Keratinocyte (primary cell): ENCODE data around the gene METTL26. TPM values are rescaled to one million over a fixed set of nuclear protein-coding genes. Genes with fewer than 3 reads are reported as not detected.

Experiments
- DNase-seq: peaks from one replicate; pipeline ENCODE4 v3.0.0-alpha.2; 2011; ENCODE audit warnings: low read depth, missing footprints, low spot score
- FAIRE-seq: peaks from 2 replicates; lab custom pipeline; 2011; peaks lifted over from hg19 to GRCh38; lab: Jason Lieb, UNC
- H2AFZ ChIP-seq: 2 replicates; pipeline ENCODE4 v1.6.0; 2012; ENCODE audit warnings: low read length, control low read depth, inconsistent platforms; ENCODE audit not compliant: control insufficient read depth
- H3K27ac ChIP-seq: 2 replicates; pipeline ENCODE4 v1.5.1; 2011; ENCODE audit warnings: low read length; ENCODE audit not compliant: control insufficient read depth, insufficient read depth
- H3K27me3 ChIP-seq: 3 replicates; pipeline ENCODE4 v1.6.0; 2011; ENCODE audit warnings: low read length; ENCODE audit not compliant: control insufficient read depth, insufficient read depth; ENCODE audit errors: extremely low read depth
- H3K36me3 ChIP-seq, 2 experiments: 2 replicates in 1 of 2; 3 replicates in 1 of 2; pipeline ENCODE4 v1.5.1; 2011; ENCODE audit warnings: low read length in 2 of 2, mild to moderate bottlenecking in 1 of 2; ENCODE audit not compliant: control insufficient read depth in 2 of 2, insufficient read depth in 2 of 2; ENCODE audit errors: extremely low read depth in 1 of 2
- H3K4me1 ChIP-seq: 3 replicates; pipeline ENCODE4 v1.5.1; 2011; ENCODE audit warnings: low read length; ENCODE audit not compliant: control insufficient read depth, insufficient read depth; ENCODE audit errors: extremely low read depth
- H3K4me2 ChIP-seq: 3 replicates; pipeline ENCODE4 v1.6.0; 2011; ENCODE audit warnings: low read depth, low read length; ENCODE audit not compliant: control insufficient read depth, insufficient read depth; ENCODE audit errors: extremely low read depth
- H3K4me3 ChIP-seq, 3 experiments: fragments of 200-600 bp in 1 of 3; sonication (generic) in 1 of 3; 2 replicates in 2 of 3; 3 replicates in 1 of 3; pipeline ENCODE4 v1.5.1; 2011 to 2016; ENCODE audit warnings: low read length in 3 of 3, mild to moderate bottlenecking in 3 of 3, control low read depth in 2 of 3, inconsistent platforms in 1 of 3, low read depth in 1 of 3, mixed read lengths in 1 of 3, mixed run types in 1 of 3, moderate library complexity in 1 of 3; ENCODE audit not compliant: control insufficient read depth in 2 of 3, insufficient read depth in 2 of 3; ENCODE audit errors: extremely low read depth in 1 of 3
- H3K79me2 ChIP-seq: 2 replicates; pipeline ENCODE4 v1.6.0; 2012; ENCODE audit warnings: low read length; ENCODE audit not compliant: control insufficient read depth, insufficient read depth
- H3K9ac ChIP-seq: 3 replicates; pipeline ENCODE4 v1.6.0; 2011; ENCODE audit warnings: low read length; ENCODE audit not compliant: control insufficient read depth, insufficient read depth; ENCODE audit errors: extremely low read depth
- H3K9me1 ChIP-seq: 3 replicates; pipeline ENCODE4 v1.6.0; 2011; ENCODE audit warnings: low read length; ENCODE audit not compliant: control insufficient read depth, insufficient read depth; ENCODE audit errors: extremely low read depth
- H3K9me3 ChIP-seq: 2 replicates; pipeline ENCODE4 v1.5.1; 2012; ENCODE audit warnings: low read depth, low read length; ENCODE audit not compliant: control insufficient read depth
- H4K20me1 ChIP-seq: 3 replicates; pipeline ENCODE4 v1.6.0; 2011; ENCODE audit warnings: low read length; ENCODE audit not compliant: control insufficient read depth, insufficient read depth; ENCODE audit errors: extremely low read depth
- CTCF ChIP-seq, 3 experiments: IDR thresholded peaks in 1 of 3; conservative IDR thresholded peaks in 1 of 3; optimal IDR thresholded peaks in 1 of 3; 2 replicates in 2 of 3; 3 replicates in 1 of 3; pipeline versions ENCODE3 to v1.5.1; 2011; ENCODE audit warnings: low read length in 3 of 3, mild to moderate bottlenecking in 3 of 3, moderate library complexity in 2 of 3, control low read depth in 1 of 3, inconsistent platforms in 1 of 3; ENCODE audit not compliant: insufficient read depth in 2 of 3; ENCODE audit errors: extremely low read depth in 1 of 3
- EZH2 ChIP-seq: IDR thresholded peaks from one replicate; pipeline ENCODE4 v1.6.1; 2012; ENCODE audit warnings: inconsistent platforms, mild to moderate bottlenecking, low read length, moderate library complexity
- dilution Hi-C: fragments of 300-500 bp; cut with MboI; formaldehyde crosslinking; loops from one replicate; pipeline ENCODE4 v1.7.0; 2020; ENCODE audit warnings: low sequenced_read_pairs; ENCODE audit not compliant: extremely low pct_ligation_motif_present
- polyA plus RNA-seq, 5 experiments: library from polyadenylated mRNA; depleted of rRNA in 3 of 5; stranded (reverse) in 3 of 5; stranded (forward) in 1 of 5; unstranded in 1 of 5; fragments of >200 nt; gene quantifications; 1 replicate in 1 of 5; 2 replicates in 3 of 5; 3 replicates in 1 of 5; pipeline versions ENCODE4 v1.2.1 to v1.2.3, GENCODE V29; 2011 to 2012; ENCODE audit warnings: missing spikeins in 2 of 5, low read depth in 1 of 5, low replicate concordance in 1 of 5

Gene METTL26
- polyA plus RNA-seq, 1 donor (not counting 4 experiments of a cell fraction or from before 2014, with no cell fraction given): 46.9 TPM

GRCh38 chr16:628321-629061 lies 7.6 kb downstream of the METTL26 start:
- Histone ChIP-seq H3K79me2 (no peaks in the 10 kb centered on the region), H3K27me3 (no peaks in the 10 kb centered on the region), H3K4me1 (peaks cover 12% of the 10 kb centered on the region), H4K20me1 (no peaks in the 10 kb centered on the region), H3K9ac (no peak overlapping the region), H3K9me3 (no peaks in the 10 kb centered on the region), H3K4me3 (no peak overlapping the region), H3K9me1 (no peaks in the 10 kb centered on the region), H2AFZ (no peak overlapping the region), H3K4me2 (no peak overlapping the region), H3K27ac (no peak overlapping the region), H3K36me3 (peaks cover 3 to 6% of the 10 kb centered on the region in 2 experiments)
- dilution Hi-C loops: no loop called here
- FAIRE-seq (no peak), DNase-seq (no peak)
- no peak for TF ChIP-seq EZH2
- TF ChIP-seq CTCF (optimal IDR thresholded peaks at IDR 0.05 in 1 of 3, IDR thresholded peaks at IDR 0.05 in 1 of 3, conservative IDR thresholded peaks at IDR 0.05 in 1 of 3; ENCODE audit: extremely low read depth in 1 of 3, insufficient read depth in 2 of 3, low read length in 3 of 3): no peak

- Histone ChIP-seq H3K36me3 (peaks cover 2 to 3% of the 10 kb centered on the region in 2 experiments), H2AFZ (no peak overlapping the region), H3K4me1 (peaks cover 15% of the 10 kb centered on the region), H3K9ac (no peak overlapping the region), H3K4me2 (no peak overlapping the region), H3K27ac (no peak overlapping the region), H3K4me3 (no peak overlapping the region), H3K9me1 (no peaks in the 10 kb centered on the region), H4K20me1 (no peaks in the 10 kb centered on the region), H3K27me3 (no peaks in the 10 kb centered on the region), H3K79me2 (no peaks in the 10 kb centered on the region), H3K9me3 (no peaks in the 10 kb centered on the region)
- FAIRE-seq (no peak), DNase-seq (no peak)
- dilution Hi-C loops: no loop called here
- TF ChIP-seq EZH2 (no peak), CTCF (optimal IDR thresholded peaks at IDR 0.05 in 1 of 3, IDR thresholded peaks at IDR 0.05 in 1 of 3, conservative IDR thresholded peaks at IDR 0.05 in 1 of 3; ENCODE audit: extremely low read depth in 1 of 3, insufficient read depth in 2 of 3, low read length in 3 of 3) (no peak)
Observed at GRCh38 chr16:627454-628239, 8.5 kb downstream of the METTL26 start.
